ENCODE results near the gene DHX40. TPM values are rescaled to one million over a fixed set of nuclear protein-coding genes. Genes with fewer than 3 reads are reported as not detected.

DHX40 gene
- total RNA-seq, result 10 to 100 TPM; 30.1 to 45.6 (median 36.9) TPM
- 10 to 100 TPM; 24.9 to 44.9 TPM for polyA plus RNA-seq
- long read RNA-seq, donor 1, transcript DHX40-201 (18 exons, 3,660 nt), result major isoform, 20 of 35 reads
- long read RNA-seq, donor 1, partial matches to known transcripts, result 10 of 35 reads
- long read RNA-seq, donor 1, other reads (novel, unspliced or antisense), result 5 of 35 reads
- long read RNA-seq, donor 2, transcript DHX40-201 (18 exons, 3,660 nt), result major isoform, 16 of 17 reads
- long read RNA-seq, donor 2, partial matches to known transcripts, result 0 of 17 reads
- long read RNA-seq, donor 2, other reads (novel, unspliced or antisense), result 0 of 17 reads
- long read RNA-seq, donor 3, transcript DHX40-201 (18 exons, 3,660 nt), result major isoform, 71 of 83 reads
- long read RNA-seq, donor 3, partial matches to known transcripts, result 3 of 83 reads
- long read RNA-seq, donor 3, other reads (novel, unspliced or antisense), result 9 of 83 reads

GRCh38 chr17:59565171-59565958 lies at the start of gene DHX40:
Gene DHX40 (plus strand): TSS chr17:59565610. CDS start chr17:59565672, 62 bp downstream.
- Histone ChIP-seq H3K4me3 (peak within 1 kb of the TSS; percentile 93), H3K9me3 (no peaks in the 10 kb centered on the region), H3K4me1 (ENCODE audit: insufficient read depth) (peaks cover 2% of the 10 kb centered on the region), H3K36me3 (no peaks in the 10 kb centered on the region), H3K27me3 (no peaks in the 10 kb centered on the region), H3K27ac (peak within 1 kb of the TSS; percentile 58 to 71)
- TF ChIP-seq POLR2A (IDR thresholded peaks at IDR 0.05) (peak; percentile 76), EP300 (IDR thresholded peaks at IDR 0.05) (peak; percentile 42), CTCF (IDR thresholded peaks at IDR 0.05) (no peak)
- 6 to 8% (median 7%) methylated on average over 58 to 62 of the region's 62 CpGs for WGBS, 3 donors
- intact Hi-C loops (cut with DNase I), result loop anchor here in 1 of 4 donors (10.0 kb wide), 1 partner anchor 121 kb away; no protein-coding TSS in a partner anchor
- peak; percentile 95 to 97 (median 97) for DNase-seq

- Histone ChIP-seq H3K36me3 (no peaks in the 10 kb centered on the region), H3K4me1 (ENCODE audit: insufficient read depth) (peaks cover 12% of the 10 kb centered on the region), H3K27ac (no peak overlapping the region), H3K4me3 (no peak overlapping the region), H3K9me3 (no peaks in the 10 kb centered on the region), H3K27me3 (no peaks in the 10 kb centered on the region)
- TF ChIP-seq POLR2A (IDR thresholded peaks at IDR 0.05), result no peak
- 86 to 93% (median 88%) methylated on average over 2 of the region's 2 CpGs for WGBS, 3 donors
- no peak for DNase-seq
- intact Hi-C loops (cut with DNase I), result no loop called here
Observed at GRCh38 chr17:59516451-59516850, 49.0 kb upstream of the DHX40 start.

- no peaks in the 10 kb centered on the region for H3K36me3 ChIP-seq
- H3K27ac ChIP-seq, result no peak overlapping the region
- H3K4me1 ChIP-seq (ENCODE audit: insufficient read depth), result peaks cover 15% of the 10 kb centered on the region
- 74 to 77% (median 75%) methylated on average over 2 of the region's 2 CpGs for WGBS, 3 donors
- intact Hi-C loops (cut with DNase I), result no loop called here
- no peak for TF ChIP-seq EP300 (IDR thresholded peaks at IDR 0.05)
- TF ChIP-seq CTCF (IDR thresholded peaks at IDR 0.05), result no peak
- no peak for TF ChIP-seq POLR2A (IDR thresholded peaks at IDR 0.05)
- H3K27me3 ChIP-seq, result no peaks in the 10 kb centered on the region
- no peaks in the 10 kb centered on the region for H3K9me3 ChIP-seq
- H3K4me3 ChIP-seq, result no peak overlapping the region
- no peak for DNase-seq
Observed at GRCh38 chr17:59519132-59519531, 46.3 kb upstream of the DHX40 start.

GRCh38 chr17:59520251-59520650 lies 45.2 kb upstream of the DHX40 start:
- no peak overlapping the region for H3K27ac ChIP-seq
- WGBS, 3 donors, result 85 to 88% (median 86%) methylated on average over 5 of the region's 5 CpGs
- no peak for DNase-seq
- no peaks in the 10 kb centered on the region for H3K36me3 ChIP-seq
- no peaks in the 10 kb centered on the region for H3K9me3 ChIP-seq
- intact Hi-C loops (cut with DNase I), result no loop called here
- no peak overlapping the region for H3K4me3 ChIP-seq
- TF ChIP-seq POLR2A (IDR thresholded peaks at IDR 0.05) (no peak), EP300 (IDR thresholded peaks at IDR 0.05) (no peak), CTCF (IDR thresholded peaks at IDR 0.05) (no peak)
- no peaks in the 10 kb centered on the region for H3K27me3 ChIP-seq
- H3K4me1 ChIP-seq (ENCODE audit: insufficient read depth), result peaks cover 11% of the 10 kb centered on the region
